Heart left ventricle (tissue), 16 donors: ENCODE measurements around the gene HSPB7. TPM values are rescaled to one million over a fixed set of nuclear protein-coding genes. Genes with fewer than 3 reads are reported as not detected.
"Not testable (repeated sequence)": the region's sequence is repeated elsewhere in the genome, so short reads cannot be mapped to it uniquely, and the experiment has no call there.

ENCODE experiments used
- ATAC-seq, 4 donors: fragments of 200-7000 bp; cut with Tn5 transposase; one replicate each; pipeline ENCODE4 v1.9.1; 2020 to 2022; ENCODE audit warnings: moderate library complexity in 4 of 4, mild to moderate bottlenecking in 3 of 4, moderate number of reproducible peaks in 1 of 4
- DNase-seq, 5 donors: peaks; one replicate each; pipeline ENCODE4 v3.0.0-alpha.2; 2020
- H3K27ac ChIP-seq, 12 donors: fragments of 200-600 bp; sonication (generic) in 4 of 12; one replicate each; pipeline versions ENCODE4 v1.5.0 to v1.8.0; 2016 to 2022; ENCODE audit warnings: mild to moderate bottlenecking in 2 of 12
- H3K27me3 ChIP-seq, 9 donors: fragments of 200-600 bp; sonication (generic) in 2 of 9; one replicate each; pipeline versions ENCODE4 v1.5.1 to v1.8.0; 2016 to 2022; ENCODE audit warnings: mild to moderate bottlenecking in 3 of 9
- H3K36me3 ChIP-seq, 9 donors: fragments of 200-600 bp; sonication (generic) in 2 of 9; one replicate each; pipeline versions ENCODE4 v1.5.0 to v1.8.0; 2018 to 2022; ENCODE audit warnings: mild to moderate bottlenecking in 2 of 9
- H3K4me1 ChIP-seq, 12 donors: fragments of 200-600 bp; sonication (generic) in 4 of 12; one replicate each; pipeline versions ENCODE4 v1.5.0 to v1.8.0; 2016 to 2022; ENCODE audit warnings: mild to moderate bottlenecking in 3 of 12
- H3K4me3 ChIP-seq, 12 donors: fragments of 200-600 bp; sonication (generic) in 4 of 12; one replicate each; pipeline versions ENCODE4 v1.5.0 to v1.8.0; 2017 to 2022; ENCODE audit warnings: mild to moderate bottlenecking in 9 of 12, moderate library complexity in 4 of 12
- H3K9me3 ChIP-seq, 12 donors: fragments of 200-600 bp; sonication (generic) in 4 of 12; one replicate each; pipeline versions ENCODE4 v1.5.0 to v1.8.0; 2016 to 2022; ENCODE audit warnings: mild to moderate bottlenecking in 1 of 12
- CTCF ChIP-seq, 12 donors: fragments of 200-600 bp; sonication (generic) in 4 of 12; IDR thresholded peaks; one replicate each; pipeline versions ENCODE4 v1.5.0 to v1.8.0; 2018 to 2022; ENCODE audit warnings: antibody characterized with exemption in 12 of 12, mild to moderate bottlenecking in 5 of 12
- POLR2A ChIP-seq, 2 donors: fragments of 450-650 bp; IDR thresholded peaks; one replicate each; pipeline ENCODE4 v1.6.1; 2017; ENCODE audit warnings: antibody characterized with exemption in 2 of 2, mild to moderate bottlenecking in 2 of 2, moderate library complexity in 2 of 2
- WGBS, 4 donors: extraction: QIAGEN DNeasy Blood & Tissue Kit in 2 of 4; methylation state at CpG; one replicate each; pipeline versions ENCODE4 v1.1.5 to v1.1.7; 2013 to 2018; 5-methylcytosine and 5-hydroxymethylcytosine counted together
- intact Hi-C, 10 donors: fragments of 100-400 bp; cut with DNase I; formaldehyde crosslinking; loops; one replicate each; pipeline versions ENCODE4 v1.11.1 to v1.14.2; 2022
- polyA plus RNA-seq, 2 donors: library from polyadenylated mRNA; stranded (reverse); fragments of 200-250 nt; gene quantifications; one replicate each; pipeline ENCODE4 v1.2.3, GENCODE V29; 2013
- total RNA-seq, 9 donors: library from RNA; depleted of rRNA in 2 of 9; stranded (reverse); fragments of >200 nt in 2 of 9; fragmentation: NEBNext Ultra II Directional in 3 of 9; extraction: Animal tissue kit (Norgen Biotek cat#: 25700) in 3 of 9; gene quantifications; one replicate each; pipeline versions ENCODE4 v1.1.0 to v1.2.4, GENCODE V29; 2016 to 2023
- donor health status: ischemic (EF 13 %, LVEDD 7.1; RV severe dilation, severe dysfunction).
- donor health status: healthy with polysubstance abuse.
- donor health status: DM: no; HTN: yes; CAD: no.
- donor health status: DM: no; HTN: no; CAD: no.
- donor health status: ischemic (EF 25% LVEDD 6.9; RV normal size, moderate dysfunction).
- donor health status: ischemic (EF 25% LVEDD 5.7; RV mildly dilated, moderate dysfunction).
- donor health status: healthy.
- donor health status: DM: yes; HTN: yes; CAD: no.
- donor health status: ischemic (EF 35%, LVEDD 5.7; RV mildly dilated, moderate dysfunction).
- donor health status: nonischemic (EF 11% LVEDD 7.7; RV severe dilation, severe dysfunction).
- donor health status: DM: yes; HTN: yes; CAD: no.
- donor health status: PGD.
- donor health status: ischemic (EF 29% LVEDD 5.4; RV normal size, mild dysfunction).
- donor health status: nonischemic (EF 23%, LVEDD 6.1; RV moderate dilation, normal function).

The HSPB7 gene
- total and polyA plus RNA-seq, 11 donors = 2,598 to 10,910 (median 4,961) TPM

- TF ChIP-seq POLR2A (IDR thresholded peaks at IDR 0.05) (no peak), CTCF (IDR thresholded peaks at IDR 0.05) (no peak)
- H3K27ac ChIP-seq = no peak overlapping the region
- 74 to 100% (median 80%) methylated on average over 1 to 4 of the region's 4 CpGs for WGBS, 4 donors
- H3K27me3 ChIP-seq = no peaks in the 10 kb centered on the region
- no peak overlapping the region for H3K4me3 ChIP-seq
- ATAC-seq (no peak), DNase-seq (no peak)
- no peaks in the 10 kb centered on the region for H3K36me3 ChIP-seq
- H3K9me3 ChIP-seq = no peaks in the 10 kb centered on the region
- no peaks in the 10 kb centered on the region for H3K4me1 ChIP-seq
- intact Hi-C loops = no loop called here
These were observed 20.7 kb upstream of the HSPB7 start for GRCh38 chr1:16038620-16038912.

- not testable (repeated sequence) for H3K27me3 ChIP-seq, H3K36me3 ChIP-seq, DNase-seq, ATAC-seq, H3K27ac ChIP-seq, H3K9me3 ChIP-seq, H3K4me3 ChIP-seq
- 78 to 89% (median 86%) methylated on average over 3 to 10 of the region's 11 CpGs for WGBS, 4 donors
- intact Hi-C loops = loop anchor here in 2 of 10 donors (2.0 kb wide), 1 partner anchor 24 kb away; no protein-coding TSS in a partner anchor
- H3K4me1 ChIP-seq = peaks cover 0 to 11% (median 4%) of the 10 kb centered on the region in 12 donors
These were observed 18.6 kb upstream of the HSPB7 start for GRCh38 chr1:16036461-16036860.

DNA sequence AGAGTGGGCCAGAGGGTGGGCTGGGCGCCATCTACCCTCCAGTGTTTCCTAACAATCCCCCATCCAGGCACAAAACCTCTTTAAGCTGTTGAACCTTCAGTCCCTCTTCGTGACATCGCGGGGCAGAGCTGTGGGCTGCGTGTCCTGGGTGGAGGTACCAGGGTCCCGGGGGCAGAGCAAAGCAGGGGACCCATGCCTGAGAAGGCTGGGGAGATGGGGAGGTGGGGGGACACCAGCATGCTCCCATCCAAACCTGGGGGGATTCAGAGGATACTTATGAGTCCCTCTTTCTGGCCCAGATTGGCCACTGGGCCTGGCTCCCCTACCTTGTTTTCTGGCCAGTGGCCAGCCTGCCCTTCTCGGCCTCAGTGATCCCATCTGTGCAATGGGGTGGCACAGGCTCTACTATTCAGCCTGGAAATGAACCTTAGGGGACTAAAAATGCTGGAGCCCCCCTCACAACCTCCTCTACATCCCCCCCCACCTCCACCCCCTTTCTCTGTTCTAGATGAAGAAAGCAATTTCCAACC is 15.3 kb upstream of the HSPB7 start:
- intact Hi-C loops = loop anchor here in 7 of 10 donors (1.0 to 2.0 kb wide), 3 partner anchors 24 kb away; no protein-coding TSS in a partner anchor
- H3K27ac ChIP-seq, H3K9me3 ChIP-seq, H3K27me3 ChIP-seq, DNase-seq, H3K36me3 ChIP-seq, H3K4me3 ChIP-seq, ATAC-seq: not testable (repeated sequence)
- WGBS, 4 donors = 56 to 61% (median 59%) methylated on average over 6 to 7 of the region's 7 CpGs; no CpG with 5 or more reads in 1 of the 4 donors
- H3K4me1 ChIP-seq = peaks cover 0 to 11% (median 4%) of the 10 kb centered on the region in 12 donors

DNA sequence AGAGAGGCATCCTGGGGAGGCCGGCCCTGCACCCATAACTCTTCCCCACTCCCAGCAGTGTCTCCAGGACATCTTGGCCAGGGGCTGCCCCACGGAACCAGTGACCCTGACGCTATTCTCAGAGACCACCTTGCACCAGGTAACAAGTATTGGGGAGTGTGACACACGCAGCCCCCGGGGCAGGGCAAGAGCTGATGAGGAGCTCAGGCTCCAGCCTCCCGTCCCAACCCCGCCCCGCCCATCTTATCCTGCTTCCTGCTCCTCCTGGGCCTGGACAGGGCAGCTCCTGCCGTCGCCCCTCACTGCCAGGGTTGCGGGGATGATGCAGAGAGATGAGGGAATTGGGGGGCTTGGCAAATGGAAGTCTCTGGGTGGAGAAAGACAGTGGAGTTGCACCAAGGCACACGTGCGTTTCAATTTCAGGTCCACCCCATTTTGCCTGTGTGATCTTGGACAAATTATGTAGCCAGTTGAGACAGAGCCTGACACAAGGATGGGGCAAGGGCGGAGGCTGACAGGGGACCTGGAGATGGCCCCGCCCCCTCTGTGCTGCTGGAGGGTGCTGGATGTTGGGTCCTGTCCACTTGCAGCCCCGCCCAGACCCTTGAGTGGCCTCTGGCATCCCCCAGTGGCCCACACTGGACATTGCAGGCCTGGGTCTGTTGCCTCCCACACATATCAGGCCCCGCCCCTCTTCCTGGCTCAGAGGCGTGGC is 14.7 kb upstream of the HSPB7 start:
- no peak overlapping the region for H3K4me3 ChIP-seq
- H3K27me3 ChIP-seq = peaks cover 0 to 6% (median 0%) of the 10 kb centered on the region in 9 donors
- WGBS, 4 donors = 47 to 61% (median 49%) methylated on average over 6 to 18 of the region's 18 CpGs
- no peak for TF ChIP-seq POLR2A (IDR thresholded peaks at IDR 0.05)
- TF ChIP-seq CTCF (IDR thresholded peaks at IDR 0.05) = peak; percentile 90 to 99 (median 96)
- DNase-seq (peak; percentile 87 to 93 (median 90)), ATAC-seq (peak; percentile 81 to 96 (median 93))
- peaks cover 0 to 11% (median 4%) of the 10 kb centered on the region in 12 donors for H3K4me1 ChIP-seq
- intact Hi-C loops = loop anchor here in 8 of 10 donors (1.0 to 2.0 kb wide), 3 partner anchors 23 to 25 kb away; no protein-coding TSS in a partner anchor
- no peaks in the 10 kb centered on the region for H3K9me3 ChIP-seq
- no peak overlapping the region for H3K27ac ChIP-seq
- H3K36me3 ChIP-seq = no peaks in the 10 kb centered on the region

- WGBS, 4 donors = 76 to 86% (median 85%) methylated on average over 7 to 8 of the region's 8 CpGs
- intact Hi-C loops = no loop called here
- DNase-seq (no peak), ATAC-seq (no peak)
- TF ChIP-seq CTCF (IDR thresholded peaks at IDR 0.05) (no peak), POLR2A (IDR thresholded peaks at IDR 0.05) (no peak)
- Histone ChIP-seq H3K27me3 (peaks cover 0 to 10% (median 0%) of the 10 kb centered on the region in 9 donors), H3K36me3 (no peaks in the 10 kb centered on the region), H3K4me1 (peaks cover 0 to 19% (median 10%) of the 10 kb centered on the region in 12 donors), H3K9me3 (no peaks in the 10 kb centered on the region), H3K4me3 (no peak overlapping the region), H3K27ac (no peak overlapping the region)
These were observed 13.7 kb upstream of the HSPB7 start for GRCh38 chr1:16031551-16031950.
